Measurements from ENCODE around the gene CXorf49B.
"Not testable (repeated sequence)": the region's sequence is repeated elsewhere in the genome, so short reads cannot be mapped to it uniquely, and the experiment has no call there.

CXorf49B gene

GRCh38 chrX:71763049-71763448 lies at the start of gene CXorf49B:
Gene CXorf49B (plus strand): TSS chrX:71763349. CDS start chrX:71763424, 75 bp downstream.
- DNase-seq: not testable (repeated sequence)

GRCh38 chrX:71714064-71714463 lies 49.1 kb upstream of the CXorf49B start:
- not testable (repeated sequence) for DNase-seq

GRCh38 chrX:71715551-71715950 lies 47.6 kb upstream of the CXorf49B start:
- not testable (repeated sequence) for DNase-seq

- DNase-seq: not testable (repeated sequence)
Observed at GRCh38 chrX:71716323-71716722, 46.8 kb upstream of the CXorf49B start.

GRCh38 chrX:71718185-71718584 lies 45.0 kb upstream of the CXorf49B start, which contains the start of gene CXorf49:
Gene CXorf49 (minus strand): TSS chrX:71718285. CDS start chrX:71718151, 134 bp downstream.
- not testable (repeated sequence) for DNase-seq

- DNase-seq: not testable (repeated sequence)
Observed at GRCh38 chrX:71719195-71719594, 44.0 kb upstream of the CXorf49B start.

GRCh38 chrX:71720289-71720886 lies 42.8 kb upstream of the CXorf49B start:
- DNase-seq: not testable (repeated sequence)

- not testable (repeated sequence) for DNase-seq
Observed at GRCh38 chrX:71760688-71761281, 2.4 kb upstream of the CXorf49B start.

GRCh38 chrX:71764832-71765231 lies 1.7 kb downstream of the CXorf49B start:
- not testable (repeated sequence) for DNase-seq

GRCh38 chrX:71765613-71766012 lies 2.5 kb downstream of the CXorf49B start:
- DNase-seq: not testable (repeated sequence)

GRCh38 chrX:71767134-71767533 lies 4.0 kb downstream of the CXorf49B start:
- DNase-seq: not testable (repeated sequence)

GRCh38 chrX:71778322-71778721 lies 15.2 kb downstream of the CXorf49B start:
- not testable (repeated sequence) for DNase-seq

- DNase-seq: not testable (repeated sequence)
Observed at GRCh38 chrX:71782225-71782949, 19.2 kb downstream of the CXorf49B start.

GRCh38 chrX:71782950-71783299 lies 19.8 kb downstream of the CXorf49B start:
- not testable (repeated sequence) for DNase-seq

- not testable (repeated sequence) for DNase-seq
Observed at GRCh38 chrX:71783569-71784347, 20.6 kb downstream of the CXorf49B start.

GRCh38 chrX:71784348-71784983 lies 21.3 kb downstream of the CXorf49B start:
- DNase-seq: not testable (repeated sequence)

- not testable (repeated sequence) for DNase-seq
Observed at GRCh38 chrX:71806450-71806849, 43.3 kb downstream of the CXorf49B start.

- no peak for DNase-seq
Observed at GRCh38 chrX:71809886-71810285, 46.7 kb downstream of the CXorf49B start.

- DNase-seq: no peak
Observed at GRCh38 chrX:71814123-71814912, 51.2 kb downstream of the CXorf49B start.
